HepG2 (cell line): ENCODE measurements around the gene PTPN22. TPM values are rescaled to one million over a fixed set of nuclear protein-coding genes. Genes with fewer than 3 reads are reported as not detected.

Experiments used
- EP300 ChIP-seq, 3 experiments: sonication (generic) in 1 of 3; formaldehyde crosslinking in 1 of 3; IDR thresholded peaks; 2 replicates each; pipeline versions ENCODE4 v1.5.1 to v1.6.1; 2011 to 2020; ENCODE audit warnings: low read depth in 2 of 3, low read length in 2 of 3, borderline replicate concordance in 1 of 3, improper control_type of control experiment in 1 of 3, mild to moderate bottlenecking in 1 of 3, missing genetic modification reagents in 1 of 3, moderate library complexity in 1 of 3
- SETDB1 ChIP-seq: sonication (generic); formaldehyde crosslinking; IDR thresholded peaks from 2 replicates; pipeline ENCODE4 v1.5.1; 2020; ENCODE audit warnings: missing genetic modification reagents, mild to moderate bottlenecking, borderline replicate concordance
- THYN1 ChIP-seq: sonication (generic); formaldehyde crosslinking; IDR thresholded peaks from 2 replicates; pipeline ENCODE4 v1.8.1; 2023; ENCODE audit warnings: low read depth, mild to moderate bottlenecking, moderate library complexity, missing genetic modification reagents, borderline replicate concordance
- TOE1 ChIP-seq: sonication (generic); formaldehyde crosslinking; IDR thresholded peaks from 2 replicates; pipeline ENCODE4 v1.4.0; 2020; ENCODE audit warnings: mild to moderate bottlenecking, missing genetic modification reagents
- ZC3H4 ChIP-seq: sonication (generic); formaldehyde crosslinking; IDR thresholded peaks from 2 replicates; pipeline ENCODE4 v1.4.0; 2020; ENCODE audit warnings: missing genetic modification reagents, borderline replicate concordance
- ZKSCAN8 ChIP-seq: IDR thresholded peaks from 2 replicates; pipeline ENCODE4 v1.6.1; 2016; ENCODE audit warnings: borderline replicate concordance, missing genetic modification reagents, missing compliant biosample characterization
- ZNF207 ChIP-seq: fragments of 450-650 bp; IDR thresholded peaks from 2 replicates; pipeline ENCODE4 v1.6.1; 2016; ENCODE audit warnings: antibody characterized with exemption, borderline replicate concordance
- ZNF367 ChIP-seq: sonication (generic); formaldehyde crosslinking; IDR thresholded peaks from 2 replicates; pipeline ENCODE4 v1.4.0; 2020; ENCODE audit warnings: missing genetic modification reagents, borderline replicate concordance
- ZNF564 ChIP-seq: sonication (generic); formaldehyde crosslinking; IDR thresholded peaks from 2 replicates; pipeline ENCODE4 v1.8.1; 2023; ENCODE audit warnings: mild to moderate bottlenecking, missing genetic modification reagents
- ZNF615 ChIP-seq: sonication (generic); formaldehyde crosslinking; IDR thresholded peaks from 2 replicates; pipeline ENCODE4 v1.5.0; 2020; ENCODE audit warnings: mild to moderate bottlenecking, missing genetic modification reagents, borderline replicate concordance
- ZNF781 ChIP-seq: sonication (generic); formaldehyde crosslinking; IDR thresholded peaks from 2 replicates; pipeline ENCODE4 v1.5.1; 2020; ENCODE audit warnings: borderline replicate concordance, mild to moderate bottlenecking, missing genetic modification reagents; ENCODE audit errors: not compliant biosample characterization
- polyA plus RNA-seq, 8 experiments: library from polyadenylated mRNA; depleted of rRNA in 3 of 8; stranded (reverse) in 7 of 8; unstranded in 1 of 8; fragments of >200 nt; fragmentation: Illumina TruSeq in 4 of 8; extraction: Trizol in 4 of 8; gene quantifications; 2 replicates each; pipeline versions ENCODE4 v1.2.1 to v1.2.3, GENCODE V29; 2011 to 2016; ENCODE audit warnings: low read depth in 4 of 8, missing spikeins in 1 of 8, mixed read lengths in 1 of 8; ENCODE audit not compliant: insufficient read depth in 1 of 8
- total RNA-seq, 5 experiments: library from RNA; depleted of rRNA; stranded (reverse); fragments of >200 nt; fragmentation: Illumina TruSeq; extraction: Trizol; gene quantifications; 2 replicates each; pipeline ENCODE4 v1.2.3, GENCODE V29; 2016; ENCODE audit warnings: low read depth in 1 of 5
- TF ChIP-seq, protein P1 (sequence below): sonication (generic); formaldehyde crosslinking; IDR thresholded peaks from 2 replicates; pipeline ENCODE4 v1.4.0; 2020; ENCODE audit warnings: mild to moderate bottlenecking, missing genetic modification reagents
- TF ChIP-seq, protein P2 (sequence below): sonication (generic); formaldehyde crosslinking; IDR thresholded peaks from 2 replicates; pipeline ENCODE4 v1.9.0; 2021; ENCODE audit warnings: missing genetic modification reagents, mild to moderate bottlenecking, borderline replicate concordance
- TF ChIP-seq, protein P3 (sequence below): sonication (generic); formaldehyde crosslinking; IDR thresholded peaks from 2 replicates; pipeline ENCODE4 v1.4.0; 2020; ENCODE audit warnings: missing genetic modification reagents
- TF ChIP-seq, protein P4 (sequence below): sonication (generic); formaldehyde crosslinking; IDR thresholded peaks from 2 replicates; pipeline ENCODE4 v1.4.0; 2020; ENCODE audit warnings: missing genetic modification reagents
- TF ChIP-seq, protein P5 (sequence below): IDR thresholded peaks from 2 replicates; pipeline ENCODE4 v1.6.1; 2016

PTPN22 gene
- total and polyA plus RNA-seq, 2 of the 13 experiments (the other 11 are each of a cell fraction or from before 2014, with no cell fraction given), result not detected

DNA sequence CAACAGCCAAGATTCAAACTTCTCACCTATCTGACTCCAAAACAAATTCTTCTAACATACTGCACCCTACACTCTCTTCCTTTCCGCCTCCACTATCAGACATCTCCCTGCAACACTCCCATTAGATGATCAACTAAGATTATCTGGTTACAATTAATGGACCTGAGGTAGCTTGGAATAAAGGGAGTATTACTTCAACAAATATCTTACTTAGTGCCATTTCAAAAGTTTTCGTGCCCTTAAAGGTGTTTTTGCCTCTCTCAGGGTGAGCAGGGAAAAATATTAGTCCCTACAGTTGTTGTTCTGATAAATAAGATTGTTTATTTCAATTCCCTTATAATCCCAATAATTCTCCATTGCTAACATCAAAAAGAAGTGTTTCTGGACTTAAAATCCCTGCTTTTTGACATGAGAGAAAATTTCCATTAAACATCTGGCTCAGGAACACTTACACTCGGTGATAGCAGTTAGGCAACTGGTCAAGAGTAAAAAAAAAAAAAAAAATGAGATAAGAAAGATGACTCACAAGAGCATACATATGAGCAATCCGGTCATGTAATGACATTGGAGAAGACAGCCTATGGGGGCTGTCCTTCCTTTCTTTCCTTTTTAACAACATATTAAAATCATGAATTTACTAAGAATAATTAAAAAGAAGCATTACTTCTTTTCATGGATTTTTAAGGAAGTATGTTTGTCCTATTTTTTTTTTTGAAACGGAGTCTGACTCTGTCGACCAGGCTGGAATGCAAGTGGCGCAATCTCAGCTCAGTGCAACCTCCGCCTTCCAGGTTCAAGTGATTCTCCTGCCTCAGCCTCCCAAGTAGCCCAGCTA is 66.9 kb downstream of the PTPN22 start (continued):
- TF ChIP-seq, protein P1, sequence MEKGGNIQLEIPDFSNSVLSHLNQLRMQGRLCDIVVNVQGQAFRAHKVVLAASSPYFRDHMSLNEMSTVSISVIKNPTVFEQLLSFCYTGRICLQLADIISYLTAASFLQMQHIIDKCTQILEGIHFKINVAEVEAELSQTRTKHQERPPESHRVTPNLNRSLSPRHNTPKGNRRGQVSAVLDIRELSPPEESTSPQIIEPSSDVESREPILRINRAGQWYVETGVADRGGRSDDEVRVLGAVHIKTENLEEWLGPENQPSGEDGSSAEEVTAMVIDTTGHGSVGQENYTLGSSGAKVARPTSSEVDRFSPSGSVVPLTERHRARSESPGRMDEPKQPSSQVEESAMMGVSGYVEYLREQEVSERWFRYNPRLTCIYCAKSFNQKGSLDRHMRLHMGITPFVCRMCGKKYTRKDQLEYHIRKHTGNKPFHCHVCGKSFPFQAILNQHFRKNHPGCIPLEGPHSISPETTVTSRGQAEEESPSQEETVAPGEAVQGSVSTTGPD (CRISPR knock-in tag), result no peak
- TF ChIP-seq ZNF781 (no peak), ZNF367 (CRISPR knock-in tag) (no peak), ZNF207 (no peak), TOE1 (no peak), EP300 (IDR thresholded peaks at IDR 0.05; ENCODE audit: low read depth in 2 of 2, low read length in 2 of 2) (0 out of 4 replicates have a peak, but pooled peaks of 1 of the 2 experiments have one; percentile 21), EP300 (CRISPR knock-in tag; IDR thresholded peaks at IDR 0.05; ENCODE audit: borderline replicate concordance) (no peak), ZNF564 (CRISPR knock-in tag) (no peak), ZC3H4 (CRISPR knock-in tag) (no peak), ZKSCAN8 (CRISPR knock-in tag) (no peak), THYN1 (CRISPR knock-in tag) (no peak), SETDB1 (CRISPR knock-in tag) (no peak), ZNF615 (CRISPR knock-in tag) (no peak)
- TF ChIP-seq, protein P2, sequence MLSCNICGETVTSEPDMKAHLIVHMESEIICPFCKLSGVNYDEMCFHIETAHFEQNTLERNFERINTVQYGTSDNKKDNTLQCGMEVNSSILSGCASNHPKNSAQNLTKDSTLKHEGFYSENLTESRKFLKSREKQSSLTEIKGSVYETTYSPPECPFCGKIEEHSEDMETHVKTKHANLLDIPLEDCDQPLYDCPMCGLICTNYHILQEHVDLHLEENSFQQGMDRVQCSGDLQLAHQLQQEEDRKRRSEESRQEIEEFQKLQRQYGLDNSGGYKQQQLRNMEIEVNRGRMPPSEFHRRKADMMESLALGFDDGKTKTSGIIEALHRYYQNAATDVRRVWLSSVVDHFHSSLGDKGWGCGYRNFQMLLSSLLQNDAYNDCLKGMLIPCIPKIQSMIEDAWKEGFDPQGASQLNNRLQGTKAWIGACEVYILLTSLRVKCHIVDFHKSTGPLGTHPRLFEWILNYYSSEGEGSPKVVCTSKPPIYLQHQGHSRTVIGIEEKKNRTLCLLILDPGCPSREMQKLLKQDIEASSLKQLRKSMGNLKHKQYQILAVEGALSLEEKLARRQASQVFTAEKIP (CRISPR knock-in tag), result no peak
- TF ChIP-seq, protein P3, sequence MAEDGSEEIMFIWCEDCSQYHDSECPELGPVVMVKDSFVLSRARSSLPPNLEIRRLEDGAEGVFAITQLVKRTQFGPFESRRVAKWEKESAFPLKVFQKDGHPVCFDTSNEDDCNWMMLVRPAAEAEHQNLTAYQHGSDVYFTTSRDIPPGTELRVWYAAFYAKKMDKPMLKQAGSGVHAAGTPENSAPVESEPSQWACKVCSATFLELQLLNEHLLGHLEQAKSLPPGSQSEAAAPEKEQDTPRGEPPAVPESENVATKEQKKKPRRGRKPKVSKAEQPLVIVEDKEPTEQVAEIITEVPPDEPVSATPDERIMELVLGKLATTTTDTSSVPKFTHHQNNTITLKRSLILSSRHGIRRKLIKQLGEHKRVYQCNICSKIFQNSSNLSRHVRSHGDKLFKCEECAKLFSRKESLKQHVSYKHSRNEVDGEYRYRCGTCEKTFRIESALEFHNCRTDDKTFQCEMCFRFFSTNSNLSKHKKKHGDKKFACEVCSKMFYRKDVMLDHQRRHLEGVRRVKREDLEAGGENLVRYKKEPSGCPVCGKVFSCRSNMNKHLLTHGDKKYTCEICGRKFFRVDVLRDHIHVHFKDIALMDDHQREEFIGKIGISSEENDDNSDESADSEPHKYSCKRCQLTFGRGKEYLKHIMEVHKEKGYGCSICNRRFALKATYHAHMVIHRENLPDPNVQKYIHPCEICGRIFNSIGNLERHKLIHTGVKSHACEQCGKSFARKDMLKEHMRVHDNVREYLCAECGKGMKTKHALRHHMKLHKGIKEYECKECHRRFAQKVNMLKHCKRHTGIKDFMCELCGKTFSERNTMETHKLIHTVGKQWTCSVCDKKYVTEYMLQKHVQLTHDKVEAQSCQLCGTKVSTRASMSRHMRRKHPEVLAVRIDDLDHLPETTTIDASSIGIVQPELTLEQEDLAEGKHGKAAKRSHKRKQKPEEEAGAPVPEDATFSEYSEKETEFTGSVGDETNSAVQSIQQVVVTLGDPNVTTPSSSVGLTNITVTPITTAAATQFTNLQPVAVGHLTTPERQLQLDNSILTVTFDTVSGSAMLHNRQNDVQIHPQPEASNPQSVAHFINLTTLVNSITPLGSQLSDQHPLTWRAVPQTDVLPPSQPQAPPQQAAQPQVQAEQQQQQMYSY (CRISPR knock-in tag), result no peak
- TF ChIP-seq, protein P4, sequence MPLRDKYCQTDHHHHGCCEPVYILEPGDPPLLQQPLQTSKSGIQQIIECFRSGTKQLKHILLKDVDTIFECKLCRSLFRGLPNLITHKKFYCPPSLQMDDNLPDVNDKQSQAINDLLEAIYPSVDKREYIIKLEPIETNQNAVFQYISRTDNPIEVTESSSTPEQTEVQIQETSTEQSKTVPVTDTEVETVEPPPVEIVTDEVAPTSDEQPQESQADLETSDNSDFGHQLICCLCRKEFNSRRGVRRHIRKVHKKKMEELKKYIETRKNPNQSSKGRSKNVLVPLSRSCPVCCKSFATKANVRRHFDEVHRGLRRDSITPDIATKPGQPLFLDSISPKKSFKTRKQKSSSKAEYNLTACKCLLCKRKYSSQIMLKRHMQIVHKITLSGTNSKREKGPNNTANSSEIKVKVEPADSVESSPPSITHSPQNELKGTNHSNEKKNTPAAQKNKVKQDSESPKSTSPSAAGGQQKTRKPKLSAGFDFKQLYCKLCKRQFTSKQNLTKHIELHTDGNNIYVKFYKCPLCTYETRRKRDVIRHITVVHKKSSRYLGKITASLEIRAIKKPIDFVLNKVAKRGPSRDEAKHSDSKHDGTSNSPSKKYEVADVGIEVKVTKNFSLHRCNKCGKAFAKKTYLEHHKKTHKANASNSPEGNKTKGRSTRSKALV (CRISPR knock-in tag), result no peak
- TF ChIP-seq, protein P5, sequence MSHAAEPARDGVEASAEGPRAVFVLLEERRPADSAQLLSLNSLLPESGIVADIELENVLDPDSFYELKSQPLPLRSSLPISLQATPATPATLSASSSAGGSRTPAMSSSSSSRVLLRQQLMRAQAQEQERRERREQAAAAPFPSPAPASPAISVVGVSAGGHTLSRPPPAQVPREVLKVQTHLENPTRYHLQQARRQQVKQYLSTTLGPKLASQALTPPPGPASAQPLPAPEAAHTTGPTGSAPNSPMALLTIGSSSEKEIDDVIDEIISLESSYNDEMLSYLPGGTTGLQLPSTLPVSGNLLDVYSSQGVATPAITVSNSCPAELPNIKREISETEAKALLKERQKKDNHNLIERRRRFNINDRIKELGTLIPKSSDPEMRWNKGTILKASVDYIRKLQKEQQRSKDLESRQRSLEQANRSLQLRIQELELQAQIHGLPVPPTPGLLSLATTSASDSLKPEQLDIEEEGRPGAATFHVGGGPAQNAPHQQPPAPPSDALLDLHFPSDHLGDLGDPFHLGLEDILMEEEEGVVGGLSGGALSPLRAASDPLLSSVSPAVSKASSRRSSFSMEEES (CRISPR knock-in tag), result no peak
